ENCODE results near the gene LARP4B. TPM values are rescaled to one million over a fixed set of nuclear protein-coding genes. Genes with fewer than 3 reads are reported as not detected.

Gene LARP4B
- total and polyA plus RNA-seq, 7 experiments from 2014 or later, result 31.9 to 114 (median 93.5) TPM

- Mint-ChIP-seq H3K9me3 (peaks cover 0 to 38% (median 11%) of the 10 kb centered on the region in 11 donors), H3K36me3 (peaks cover 5 to 19% (median 11%) of the 10 kb centered on the region in 5 donors), H3K27ac (no peak overlapping the region), H3K4me1 (no peaks in the 10 kb centered on the region), H3K27me3 (peaks cover under 1 to 10% (median 9%) of the 10 kb centered on the region in 5 donors), H3K4me3 (no peak overlapping the region)
- Histone ChIP-seq H3K27ac (ENCODE audit: low read depth, low read length) (no peak overlapping the region), H3K4me1 (ENCODE audit: control insufficient read depth in 2 of 2, insufficient read depth in 2 of 2, low read length in 2 of 2) (no peaks in the 10 kb centered on the region), H3K4me3 (ENCODE audit: low read length) (no peak overlapping the region), H3K36me3 (ENCODE audit: control insufficient read depth in 2 of 3, insufficient read depth in 3 of 3, low read length in 3 of 3) (no peaks in the 10 kb centered on the region), H3K9me3 (ENCODE audit: control insufficient read depth in 2 of 3, low read length in 3 of 3) (peaks cover 0 to 7% (median 5%) of the 10 kb centered on the region in 3 experiments), H3K27me3 (ENCODE audit: control insufficient read depth in 2 of 2, insufficient read depth in 2 of 2, low read length in 2 of 2) (no peaks in the 10 kb centered on the region)
- POLR2A ChIA-PET, result interaction anchor here (0.9 to 1.0 kb wide), 2 partner anchors 13 to 19 kb away, joined by 3 to 4 read pairs; no protein-coding TSS in a partner anchor
- intact Hi-C loops (cut with micrococcal nuclease), result no loop called here
- DNase-seq (no peak), ATAC-seq (no peak)
- CTCF ChIA-PET, result no interaction called here
These were observed 42.7 kb upstream of the LARP4B start for GRCh38 chr10:974038-974784.

GRCh38 chr10:972763-973162, 41.3 kb upstream of the LARP4B start:
- H3K4me3 ChIP-seq (ENCODE audit: low read length), result no peak overlapping the region
- DNase-seq, result no peak
- no peak for ATAC-seq
- CTCF ChIA-PET, result no interaction called here
- Mint-ChIP-seq H3K36me3 (peaks cover 0 to 11% (median 6%) of the 10 kb centered on the region in 5 donors), H3K9me3 (peaks cover 0 to 24% (median 5%) of the 10 kb centered on the region in 11 donors), H3K27ac (no peak overlapping the region), H3K4me3 (no peak overlapping the region), H3K27me3 (peaks cover 10 to 20% (median 16%) of the 10 kb centered on the region in 5 donors), H3K4me1 (peaks cover 0 to 4% (median 0%) of the 10 kb centered on the region in 7 donors)
- H3K9me3 ChIP-seq (ENCODE audit: control insufficient read depth in 2 of 3, low read length in 3 of 3), result no peaks in the 10 kb centered on the region
- H3K4me1 ChIP-seq (ENCODE audit: control insufficient read depth in 2 of 2, insufficient read depth in 2 of 2, low read length in 2 of 2), result no peaks in the 10 kb centered on the region
- H3K27me3 ChIP-seq (ENCODE audit: control insufficient read depth in 2 of 2, insufficient read depth in 2 of 2, low read length in 2 of 2), result no peaks in the 10 kb centered on the region
- intact Hi-C loops (cut with micrococcal nuclease), result no loop called here
- POLR2A ChIA-PET, result interaction anchor here (0.6 kb wide), 1 partner anchor 484 kb away, joined by 7 read pairs; no protein-coding TSS in a partner anchor
- H3K36me3 ChIP-seq (ENCODE audit: control insufficient read depth in 2 of 3, insufficient read depth in 3 of 3, low read length in 3 of 3), result no peaks in the 10 kb centered on the region
- no peak overlapping the region for H3K27ac ChIP-seq (ENCODE audit: low read depth, low read length)

- Histone ChIP-seq H3K36me3 (ENCODE audit: control insufficient read depth in 2 of 3, insufficient read depth in 3 of 3, low read length in 3 of 3) (no peaks in the 10 kb centered on the region), H3K27ac (ENCODE audit: low read depth, low read length) (no peak overlapping the region), H3K27me3 (ENCODE audit: control insufficient read depth in 2 of 2, insufficient read depth in 2 of 2, low read length in 2 of 2) (no peaks in the 10 kb centered on the region), H3K4me1 (ENCODE audit: control insufficient read depth in 2 of 2, insufficient read depth in 2 of 2, low read length in 2 of 2) (no peaks in the 10 kb centered on the region), H3K4me3 (ENCODE audit: low read length) (no peak overlapping the region), H3K9me3 (ENCODE audit: control insufficient read depth in 2 of 3, low read length in 3 of 3) (no peaks in the 10 kb centered on the region)
- Mint-ChIP-seq H3K36me3 (peaks cover 0 to 8% (median 4%) of the 10 kb centered on the region in 5 donors), H3K9me3 (peaks cover 0 to 24% (median 4%) of the 10 kb centered on the region in 11 donors), H3K27me3 (peaks cover 10 to 20% (median 16%) of the 10 kb centered on the region in 5 donors), H3K27ac (no peak overlapping the region), H3K4me1 (peaks cover 5 to 14% (median 7%) of the 10 kb centered on the region in 7 donors), H3K4me3 (no peak overlapping the region)
- ChIA-PET POLR2A (no interaction called here), CTCF (no interaction called here)
- DNase-seq, result no peak
- no peak for ATAC-seq
- intact Hi-C loops (cut with micrococcal nuclease), result no loop called here
These were observed 40.1 kb upstream of the LARP4B start for GRCh38 chr10:971613-972012.

- no peak overlapping the region for H3K4me3 Mint-ChIP-seq
These were observed 39.6 kb upstream of the LARP4B start for GRCh38 chr10:971150-971542.

GRCh38 chr10:970311-971149, 39.0 kb upstream of the LARP4B start:
- Mint-ChIP-seq H3K36me3 (peaks cover 0 to 4% (median 0%) of the 10 kb centered on the region in 5 donors), H3K27me3 (peaks cover 10 to 20% (median 16%) of the 10 kb centered on the region in 5 donors), H3K9me3 (peaks cover 0 to 27% (median 4%) of the 10 kb centered on the region in 11 donors), H3K4me3 (no peak overlapping the region), H3K27ac (no peak overlapping the region), H3K4me1 (peaks cover 6 to 19% (median 7%) of the 10 kb centered on the region in 7 donors)
- Histone ChIP-seq H3K36me3 (ENCODE audit: control insufficient read depth in 2 of 3, insufficient read depth in 3 of 3, low read length in 3 of 3) (no peaks in the 10 kb centered on the region), H3K4me1 (ENCODE audit: control insufficient read depth in 2 of 2, insufficient read depth in 2 of 2, low read length in 2 of 2) (no peaks in the 10 kb centered on the region), H3K27ac (ENCODE audit: low read depth, low read length) (no peak overlapping the region), H3K4me3 (ENCODE audit: low read length) (no peak overlapping the region), H3K27me3 (ENCODE audit: control insufficient read depth in 2 of 2, insufficient read depth in 2 of 2, low read length in 2 of 2) (no peaks in the 10 kb centered on the region), H3K9me3 (ENCODE audit: control insufficient read depth in 2 of 3, low read length in 3 of 3) (no peaks in the 10 kb centered on the region)
- intact Hi-C loops (cut with micrococcal nuclease), result no loop called here
- CTCF ChIA-PET, result no interaction called here
- ATAC-seq, result no peak
- POLR2A ChIA-PET, result no interaction called here
- no peak for DNase-seq

More at GRCh38 chr10:971150-971542, 39.6 kb upstream of the LARP4B start:
- H3K27me3 ChIP-seq (ENCODE audit: control insufficient read depth in 2 of 2, insufficient read depth in 2 of 2, low read length in 2 of 2), result no peaks in the 10 kb centered on the region
- POLR2A ChIA-PET, result no interaction called here
- H3K9me3 ChIP-seq (ENCODE audit: control insufficient read depth in 2 of 3, low read length in 3 of 3), result no peaks in the 10 kb centered on the region
- Mint-ChIP-seq H3K9me3 (peaks cover 0 to 21% (median 1%) of the 10 kb centered on the region in 11 donors), H3K4me1 (peaks cover 6 to 14% (median 7%) of the 10 kb centered on the region in 7 donors), H3K27me3 (peaks cover 10 to 20% (median 16%) of the 10 kb centered on the region in 5 donors), H3K27ac (no peak overlapping the region), H3K36me3 (peaks cover 0 to 4% (median 0%) of the 10 kb centered on the region in 5 donors)
- no peaks in the 10 kb centered on the region for H3K4me1 ChIP-seq (ENCODE audit: control insufficient read depth in 2 of 2, insufficient read depth in 2 of 2, low read length in 2 of 2)
- ATAC-seq (no peak), DNase-seq (no peak)
- intact Hi-C loops (cut with micrococcal nuclease), result no loop called here
- H3K36me3 ChIP-seq (ENCODE audit: control insufficient read depth in 2 of 3, insufficient read depth in 3 of 3, low read length in 3 of 3), result no peaks in the 10 kb centered on the region
- CTCF ChIA-PET, result no interaction called here
- no peak overlapping the region for H3K27ac ChIP-seq (ENCODE audit: low read depth, low read length)
- H3K4me3 ChIP-seq (ENCODE audit: low read length), result no peak overlapping the region

- Histone ChIP-seq H3K4me1 (ENCODE audit: control insufficient read depth in 2 of 2, insufficient read depth in 2 of 2, low read length in 2 of 2) (no peaks in the 10 kb centered on the region), H3K27me3 (ENCODE audit: control insufficient read depth in 2 of 2, insufficient read depth in 2 of 2, low read length in 2 of 2) (no peaks in the 10 kb centered on the region), H3K36me3 (ENCODE audit: control insufficient read depth in 2 of 3, insufficient read depth in 3 of 3, low read length in 3 of 3) (no peaks in the 10 kb centered on the region), H3K4me3 (ENCODE audit: low read length) (no peak overlapping the region), H3K27ac (ENCODE audit: low read depth, low read length) (no peak overlapping the region), H3K9me3 (ENCODE audit: control insufficient read depth in 2 of 3, low read length in 3 of 3) (no peaks in the 10 kb centered on the region)
- Mint-ChIP-seq H3K4me3 (no peak overlapping the region), H3K36me3 (peaks cover 0 to 4% (median 0%) of the 10 kb centered on the region in 5 donors), H3K27ac (no peak overlapping the region), H3K9me3 (peaks cover 0 to 28% (median 4%) of the 10 kb centered on the region in 11 donors), H3K27me3 (peaks cover 10 to 20% (median 16%) of the 10 kb centered on the region in 5 donors), H3K4me1 (peaks cover 6 to 19% (median 7%) of the 10 kb centered on the region in 7 donors)
- POLR2A ChIA-PET, result no interaction called here
- CTCF ChIA-PET, result no interaction called here
- ATAC-seq (no peak), DNase-seq (no peak)
- intact Hi-C loops (cut with micrococcal nuclease), result no loop called here
These were observed 38.1 kb upstream of the LARP4B start for GRCh38 chr10:969473-970150.
